ENCODE results near the gene IFITM2. TPM values are rescaled to one million over a fixed set of nuclear protein-coding genes. Genes with fewer than 3 reads are reported as not detected.
"Not testable (repeated sequence)": the region's sequence is repeated elsewhere in the genome, so short reads cannot be mapped to it uniquely, and the experiment has no call there.

IFITM2 gene
- total RNA-seq, 4 donors from 2014 or later, result 83.2 to 318 (median 92.9) TPM

DNA sequence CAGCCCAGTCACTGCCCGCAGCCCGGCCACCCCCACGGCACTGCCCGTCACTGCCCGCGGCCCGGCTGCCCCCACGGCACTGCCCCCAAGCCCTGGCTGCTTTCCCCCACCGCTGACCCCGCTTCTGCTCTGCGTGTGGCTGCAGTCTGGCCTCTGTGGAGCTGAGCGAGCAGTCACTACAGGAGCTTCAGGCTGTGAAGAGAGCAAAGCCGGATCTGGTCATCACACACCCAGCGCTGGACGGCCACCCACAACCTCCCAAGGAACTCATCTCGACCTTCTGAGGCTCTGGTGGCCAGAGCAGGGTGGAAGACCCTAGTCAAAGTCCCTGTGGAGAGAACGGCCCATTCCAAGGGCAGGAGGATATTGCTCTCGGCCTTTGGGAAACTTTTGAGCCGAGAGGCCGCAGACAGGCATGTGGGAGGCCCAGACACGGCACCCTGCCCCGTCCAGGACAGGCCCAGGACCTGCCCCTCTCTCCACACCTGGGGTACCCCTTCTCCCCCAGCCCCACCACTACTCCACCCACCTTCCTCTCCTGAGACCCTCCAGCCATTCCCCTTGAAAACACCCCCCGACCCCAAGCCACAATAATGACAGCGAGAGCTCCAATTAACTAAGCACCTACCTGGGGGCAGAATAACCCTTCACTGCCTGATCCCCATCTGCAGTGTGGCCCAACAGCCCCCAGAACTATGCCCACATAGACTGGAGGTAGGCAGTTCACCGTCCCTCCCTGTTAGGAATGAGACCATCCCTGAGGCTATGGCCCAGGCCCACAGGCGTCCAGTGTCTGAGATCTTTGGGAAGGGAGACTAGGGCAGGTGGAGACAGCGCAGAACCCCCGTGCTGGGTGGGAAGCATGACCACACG, 22.4 kb upstream of the IFITM2 start:
- TF ChIP-seq CTCF (IDR thresholded peaks at IDR 0.05) (no peak), POLR2A (IDR thresholded peaks at IDR 0.05) (no peak)
- no peak overlapping the region for H3K4me3 ChIP-seq (replicated peaks in 1 of 3)
- H3K27me3 ChIP-seq, result peaks cover 14% of the 10 kb centered on the region
- H3K9me3 ChIP-seq, result no peaks in the 10 kb centered on the region
- peaks cover 18 to 32% of the 10 kb centered on the region in 2 donors for H3K4me1 ChIP-seq
- no peak overlapping the region for H3K27ac ChIP-seq
- intact Hi-C loops (cut with DNase I), result loop anchor here (10.0 kb wide), 1 partner anchor 80 kb away; the partner anchor contains the start of genes BET1L and RIC8A
- no peaks in the 10 kb centered on the region for H3K36me3 ChIP-seq
- WGBS, 2 donors, result 81 to 86% methylated on average over 17 to 29 of the region's 29 CpGs
- DNase-seq, result no peak

GRCh38 chr11:285894-286220, 21.8 kb upstream of the IFITM2 start:
- Histone ChIP-seq H3K9me3 (no peaks in the 10 kb centered on the region), H3K27ac (no peak overlapping the region), H3K36me3 (no peaks in the 10 kb centered on the region), H3K4me3 (replicated peaks in 1 of 3) (no peak overlapping the region), H3K4me1 (peaks cover 17 to 26% of the 10 kb centered on the region in 2 donors), H3K27me3 (peaks cover 8% of the 10 kb centered on the region)
- 78 to 84% methylated on average over 8 of the region's 8 CpGs for WGBS, 2 donors
- no peak for DNase-seq
- no peak for TF ChIP-seq POLR2A (IDR thresholded peaks at IDR 0.05)
- intact Hi-C loops (cut with DNase I), result loop anchor here (10.0 kb wide), 1 partner anchor 81 kb away; the partner anchor contains the start of genes BET1L and RIC8A

- intact Hi-C loops (cut with DNase I), result loop anchor here (10.0 kb wide), 1 partner anchor 82 kb away; the partner anchor contains the start of genes BET1L and RIC8A
- not testable (repeated sequence) for H3K27ac ChIP-seq, H3K9me3 ChIP-seq, H3K36me3 ChIP-seq, H3K27me3 ChIP-seq
- Histone ChIP-seq H3K4me1 (peaks cover 13 to 20% of the 10 kb centered on the region in 2 donors), H3K4me3 (replicated peaks in 1 of 3) (peak overlapping the region in 1 of 3 donors; percentile 73)
- 61 to 65% methylated on average over 27 of the region's 27 CpGs for WGBS, 2 donors
- DNase-seq, result peak; percentile 48 to 57
Measured at GRCh38 chr11:286977-287820, 20.4 kb upstream of the IFITM2 start.

GRCh38 chr11:287821-288477, 19.7 kb upstream of the IFITM2 start:
- Histone ChIP-seq H3K4me3 (replicated peaks in 1 of 3) (peak overlapping the region; percentile 3 to 73 (median 51)), H3K4me1 (peaks cover 13 to 20% of the 10 kb centered on the region in 2 donors), H3K9me3 (no peaks in the 10 kb centered on the region), H3K27me3 (no peaks in the 10 kb centered on the region), H3K27ac (no peak overlapping the region), H3K36me3 (no peaks in the 10 kb centered on the region)
- intact Hi-C loops (cut with DNase I), result loop anchor here (10.0 kb wide), 1 partner anchor 83 kb away; the partner anchor contains the start of genes BET1L and RIC8A
- TF ChIP-seq POLR2A (IDR thresholded peaks at IDR 0.05) (no peak), CTCF (IDR thresholded peaks at IDR 0.05) (no peak)
- peak in 1 of 2 donors; percentile 23 for DNase-seq
- 25% methylated on average over 29 to 38 of the region's 41 CpGs for WGBS, 2 donors

GRCh38 chr11:288478-289397, 18.9 kb upstream of the IFITM2 start, which contains the start of gene PGGHG:
TSS of gene PGGHG (plus strand) at chr11:289126. CDS start at chr11:289817, 691 bp downstream.
- H3K4me1 ChIP-seq, result peaks cover 13 to 20% of the 10 kb centered on the region in 2 donors
- H3K36me3 ChIP-seq, result no peaks in the 10 kb centered on the region
- peak within 1 kb of the TSS in 2 of 3 donors; percentile 28 to 59 for H3K27ac ChIP-seq
- peak; percentile 73 to 75 for DNase-seq
- WGBS, 2 donors, result 0 to 1% methylated on average over 27 to 43 of the region's 112 CpGs
- intact Hi-C loops (cut with DNase I), result loop anchor here (10.0 kb wide), 1 partner anchor 84 kb away; the partner anchor contains the start of genes BET1L and RIC8A
- TF ChIP-seq POLR2A (IDR thresholded peaks at IDR 0.05) (no peak), CTCF (IDR thresholded peaks at IDR 0.05) (no peak)
- peak within 1 kb of the TSS; percentile 3 to 73 (median 51) for H3K4me3 ChIP-seq (replicated peaks in 1 of 3)
- no peaks in the 10 kb centered on the region for H3K9me3 ChIP-seq
- no peaks in the 10 kb centered on the region for H3K27me3 ChIP-seq

Data from thyroid gland (tissue), 4 donors.